GM12878 (cell line): ENCODE measurements around the gene KLF15.

Experiments
- BRCA1 ChIP-seq: IDR thresholded peaks from 2 replicates; pipeline ENCODE4 v1.6.1; 2011; ENCODE audit warnings: low read depth, low read length, improper control_type of control experiment
- EZH2 ChIP-seq: IDR thresholded peaks from 2 replicates; pipeline ENCODE4 v1.6.1; 2012; ENCODE audit warnings: low read depth, mild to moderate bottlenecking, control low read depth, inconsistent platforms, low read length, borderline replicate concordance; ENCODE audit not compliant: control insufficient read depth
- USF2 ChIP-seq: IDR thresholded peaks from 2 replicates; pipeline ENCODE4 v1.6.1; 2011; ENCODE audit warnings: low read depth, low read length, improper control_type of control experiment, borderline replicate concordance

GRCh38 chr3:126350502-126351085 is 6.6 kb downstream of the KLF15 start:
- TF ChIP-seq BRCA1 (no peak), EZH2 (no peak), USF2 (no peak)
